RWPE2 (cell line): ENCODE measurements around the gene CNIH4.

ENCODE experiments used
- ATAC-seq: fragments of 200-7000 bp; cut with Tn5 transposase; 3 replicates; pipeline ENCODE4 v1.9.1; 2021; ENCODE audit warnings: low read depth
- DNase-seq: peaks from one replicate; pipeline ENCODE4 v3.0.0-alpha.2; 2020; ENCODE audit warnings: low spot score
- H3K27ac ChIP-seq: fragments of 450-650 bp; 2 replicates; pipeline ENCODE4 v1.5.1; 2017; ENCODE audit warnings: mild to moderate bottlenecking; ENCODE audit not compliant: poor library complexity, severe bottlenecking
- H3K27me3 ChIP-seq: fragments of 250-450 bp; sonication (Bioruptor Pico); 2 replicates; pipeline ENCODE4 v1.5.1; 2021; ENCODE audit warnings: mild to moderate bottlenecking, moderate library complexity; ENCODE audit not compliant: insufficient read depth, poor library complexity, severe bottlenecking
- H3K36me3 ChIP-seq: fragments of 250-450 bp; sonication (Bioruptor Pico); 2 replicates; pipeline ENCODE4 v1.5.1; 2020; ENCODE audit warnings: low read depth, mild to moderate bottlenecking, moderate library complexity
- H3K4me1 ChIP-seq: fragments of 250-450 bp; sonication (Bioruptor Pico); 2 replicates; pipeline ENCODE4 v1.5.1; 2021; ENCODE audit warnings: mild to moderate bottlenecking, moderate library complexity; ENCODE audit not compliant: insufficient read depth, poor library complexity, severe bottlenecking
- H3K4me3 ChIP-seq: fragments of 250-450 bp; sonication (Bioruptor Pico); 2 replicates; pipeline ENCODE4 v1.5.1; 2021; ENCODE audit warnings: mild to moderate bottlenecking, moderate library complexity; ENCODE audit not compliant: severe bottlenecking
- H3K9me3 ChIP-seq: fragments of 250-450 bp; sonication (Bioruptor Pico); 2 replicates; pipeline ENCODE4 v1.5.1; 2021; ENCODE audit warnings: mild to moderate bottlenecking, moderate library complexity; ENCODE audit not compliant: severe bottlenecking
- CTCF ChIP-seq: fragments of 450-650 bp; IDR thresholded peaks from one replicate; pipeline ENCODE4 v1.5.1; 2017; ENCODE audit warnings: mild to moderate bottlenecking, moderate library complexity; ENCODE audit not compliant: poor library complexity, severe bottlenecking

Gene CNIH4

GRCh38 chr1:224331326-224331725 lies 25.4 kb upstream of the CNIH4 start:
- H3K4me1 ChIP-seq, result no peaks in the 10 kb centered on the region
- no peak for TF ChIP-seq CTCF
- H3K27ac ChIP-seq, result no peak overlapping the region
- H3K27me3 ChIP-seq, result no peaks in the 10 kb centered on the region
- DNase-seq (no peak), ATAC-seq (no peak)
- H3K9me3 ChIP-seq, result no peaks in the 10 kb centered on the region
- no peaks in the 10 kb centered on the region for H3K36me3 ChIP-seq
- H3K4me3 ChIP-seq, result no peak overlapping the region

GRCh38 chr1:224331824-224332223 lies 24.9 kb upstream of the CNIH4 start:
- Histone ChIP-seq H3K4me3 (no peak overlapping the region), H3K4me1 (no peaks in the 10 kb centered on the region), H3K27ac (no peak overlapping the region), H3K27me3 (no peaks in the 10 kb centered on the region), H3K36me3 (no peaks in the 10 kb centered on the region), H3K9me3 (no peaks in the 10 kb centered on the region)
- TF ChIP-seq CTCF, result no peak
- DNase-seq, result no peak
- ATAC-seq, result no peak

- DNase-seq (no peak), ATAC-seq (no peak)
- no peak overlapping the region for H3K27ac ChIP-seq
- H3K27me3 ChIP-seq, result no peaks in the 10 kb centered on the region
- H3K4me3 ChIP-seq, result no peak overlapping the region
- no peaks in the 10 kb centered on the region for H3K36me3 ChIP-seq
- H3K4me1 ChIP-seq, result no peaks in the 10 kb centered on the region
- no peaks in the 10 kb centered on the region for H3K9me3 ChIP-seq
- TF ChIP-seq CTCF, result peak; percentile 68
Measured at GRCh38 chr1:224333309-224333926, 23.3 kb upstream of the CNIH4 start.

- no peak for TF ChIP-seq CTCF
- no peaks in the 10 kb centered on the region for H3K9me3 ChIP-seq
- H3K36me3 ChIP-seq, result no peaks in the 10 kb centered on the region
- no peaks in the 10 kb centered on the region for H3K4me1 ChIP-seq
- no peak for ATAC-seq
- no peak overlapping the region for H3K4me3 ChIP-seq
- no peaks in the 10 kb centered on the region for H3K27me3 ChIP-seq
- H3K27ac ChIP-seq, result no peak overlapping the region
- DNase-seq, result no peak
Measured at GRCh38 chr1:224333939-224334786, 22.5 kb upstream of the CNIH4 start.
